SJCRH30 (cell line): ENCODE data around the gene L1CAM. TPM values are rescaled to one million over a fixed set of nuclear protein-coding genes. Genes with fewer than 3 reads are reported as not detected.

ENCODE experiments used
- DNase-seq, 2 experiments: peaks; one replicate each; pipeline ENCODE4 v3.0.0-alpha.2; 2015 to 2020
- H3K27ac ChIP-seq: fragments of 250-450 bp; sonication (Bioruptor Pico); 2 replicates; pipeline ENCODE4 v1.5.1; 2020; ENCODE audit warnings: mild to moderate bottlenecking, moderate library complexity
- H3K27me3 ChIP-seq: fragments of 250-450 bp; sonication (Bioruptor Pico); 2 replicates; pipeline ENCODE4 v1.5.1; 2020; ENCODE audit warnings: mild to moderate bottlenecking, moderate library complexity
- H3K36me3 ChIP-seq: fragments of 250-450 bp; sonication (Bioruptor Pico); 2 replicates; pipeline ENCODE4 v1.5.1; 2020; ENCODE audit warnings: mild to moderate bottlenecking, moderate library complexity
- H3K4me1 ChIP-seq: fragments of 250-450 bp; sonication (Bioruptor Pico); 2 replicates; pipeline ENCODE4 v1.5.1; 2020; ENCODE audit warnings: mild to moderate bottlenecking, moderate library complexity
- H3K4me3 ChIP-seq: fragments of 250-450 bp; sonication (Bioruptor Pico); 2 replicates; pipeline ENCODE4 v1.5.1; 2020; ENCODE audit warnings: mild to moderate bottlenecking, moderate library complexity
- H3K9me3 ChIP-seq: fragments of 250-450 bp; sonication (Bioruptor Pico); replicated peaks from 2 replicates; pipeline ENCODE4 v1.5.1; 2020; ENCODE audit warnings: mild to moderate bottlenecking, moderate library complexity
- total RNA-seq: library from RNA; depleted of rRNA; stranded (reverse); fragments of >200 nt; shearing (Covaris generic); gene quantifications from 2 replicates; pipeline ENCODE4 v1.2.3, GENCODE V29; 2014; rRNA removed

Gene L1CAM
- total RNA-seq, 1 experiment from 2014 or later, result 14.2 TPM

DNA sequence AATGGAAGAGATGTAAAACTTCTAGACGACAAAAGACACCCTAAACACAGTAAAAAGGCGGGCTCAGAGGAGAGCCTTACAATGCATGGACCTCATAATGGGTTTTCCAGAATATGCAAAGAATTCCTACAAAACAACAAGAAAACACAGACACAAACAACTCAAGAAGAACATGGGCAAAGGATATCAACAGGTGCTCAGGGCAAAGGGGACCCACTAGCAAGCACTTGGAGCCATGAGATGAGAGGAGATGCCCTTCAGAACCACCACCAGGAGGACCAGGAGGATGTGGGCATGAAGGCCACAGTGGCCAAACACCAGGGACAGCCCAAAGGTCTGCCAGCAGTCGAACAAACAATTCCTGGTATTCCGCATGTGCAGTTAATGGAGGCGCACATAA lies 72.8 kb downstream of the L1CAM start:
- H3K9me3 ChIP-seq, result no peaks in the 10 kb centered on the region
- no peak overlapping the region for H3K4me3 ChIP-seq
- H3K36me3 ChIP-seq, result no peaks in the 10 kb centered on the region
- no peak overlapping the region for H3K27ac ChIP-seq
- H3K27me3 ChIP-seq, result no peaks in the 10 kb centered on the region
- DNase-seq, result no peak
- H3K4me1 ChIP-seq, result no peaks in the 10 kb centered on the region

DNA sequence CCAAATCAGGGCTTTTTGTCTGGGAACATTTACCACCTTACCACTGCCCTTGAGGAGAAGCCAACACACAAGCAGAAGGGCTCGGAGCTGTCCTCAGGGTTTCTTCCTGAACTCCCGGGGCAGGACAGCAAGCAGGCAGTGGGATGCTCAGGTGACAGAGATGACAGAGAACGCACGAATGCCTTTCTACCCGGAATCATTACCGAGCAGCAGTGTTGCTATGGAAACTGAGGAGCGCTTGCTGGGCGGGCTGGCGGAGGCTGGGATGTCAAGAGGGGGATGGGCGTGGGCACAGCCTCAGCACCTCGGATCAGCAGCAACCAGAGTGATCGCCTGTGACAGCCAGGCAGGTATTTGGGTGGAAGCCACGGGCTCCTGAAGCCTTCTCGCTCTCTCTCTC lies 73.8 kb downstream of the L1CAM start:
- Histone ChIP-seq H3K4me1 (no peaks in the 10 kb centered on the region), H3K4me3 (no peak overlapping the region), H3K9me3 (no peaks in the 10 kb centered on the region), H3K27ac (no peak overlapping the region), H3K27me3 (no peaks in the 10 kb centered on the region), H3K36me3 (no peaks in the 10 kb centered on the region)
- DNase-seq, result no peak

Other genes starting within 250 kb of the L1CAM start
- gene DUSP9, start 239.0 kb downstream of the L1CAM start, total RNA-seq, result 0.14 TPM in 1 of 2 replicates, not detected in the other
- not detected in 2 replicates for gene PNCK, start 212.4 kb downstream of the L1CAM start, total RNA-seq
- gene SLC6A8, start 198.2 kb downstream of the L1CAM start, total RNA-seq, result 9.5 TPM in 2 replicates
- 77.9 and 78.0 TPM in 2 replicates for gene BCAP31, start 161.8 kb downstream of the L1CAM start, total RNA-seq
- 4.8 and 4.9 TPM in 2 replicates for gene ABCD1, start 161.3 kb downstream of the L1CAM start, total RNA-seq
- gene PLXNB3, start 121.9 kb downstream of the L1CAM start, total RNA-seq, result 2.0 and 3.7 TPM in 2 replicates
- 17.9 and 33.6 TPM in 2 replicates for gene SRPK3, start 105.1 kb downstream of the L1CAM start, total RNA-seq
- 34.3 and 35.0 TPM in 2 replicates for gene IDH3G, start 91.8 kb downstream of the L1CAM start, total RNA-seq
- gene SSR4, start 91.5 kb downstream of the L1CAM start, total RNA-seq, result 131 and 177 TPM in 2 replicates
- 7.1 and 9.1 TPM in 2 replicates for gene PDZD4, start 55.6 kb downstream of the L1CAM start, total RNA-seq
- gene AVPR2, start 18.5 kb upstream of the L1CAM start, total RNA-seq, result not detected in 2 replicates
- 7.7 and 8.2 TPM in 2 replicates for gene ARHGAP4, start 40.1 kb upstream of the L1CAM start, total RNA-seq
- 58.6 and 69.6 TPM in 2 replicates for gene NAA10, start 48.9 kb upstream of the L1CAM start, total RNA-seq
- 0.18 TPM in 1 of 2 replicates, not detected in the other for gene RENBP, start 58.5 kb upstream of the L1CAM start, total RNA-seq
- 55.6 and 56.9 TPM in 2 replicates for gene HCFC1, start 85.6 kb upstream of the L1CAM start, total RNA-seq
- 0.97 and 1.7 TPM in 2 replicates for gene TMEM187, start 86.6 kb upstream of the L1CAM start, total RNA-seq
- 91.9 and 95.3 TPM in 2 replicates for gene IRAK1, start 133.7 kb upstream of the L1CAM start, total RNA-seq
- gene MECP2, start 211.5 kb upstream of the L1CAM start, total RNA-seq, result 22.0 and 26.2 TPM in 2 replicates